HepG2 (cell line): ENCODE data around the gene PSKH1. TPM values are rescaled to one million over a fixed set of nuclear protein-coding genes. Genes with fewer than 3 reads are reported as not detected.

Source experiments
- HNRNPUL1 ChIP-seq: fragments of 200-400 bp; formaldehyde crosslinking; IDR thresholded peaks from 2 replicates; pipeline ENCODE4 v1.6.1; 2017; ENCODE audit warnings: low read depth, mild to moderate bottlenecking, low read length, moderate library complexity
- RORA ChIP-seq: sonication (generic); formaldehyde crosslinking; IDR thresholded peaks from 2 replicates; pipeline ENCODE4 v1.5.0; 2020; ENCODE audit warnings: mild to moderate bottlenecking, missing genetic modification reagents, moderate library complexity
- STAG1 ChIP-seq: sonication (generic); formaldehyde crosslinking; IDR thresholded peaks from 2 replicates; pipeline ENCODE4 v1.4.0; 2020; ENCODE audit warnings: missing genetic modification reagents
- ZBTB20 ChIP-seq: sonication (generic); formaldehyde crosslinking; IDR thresholded peaks from 2 replicates; pipeline ENCODE4 v1.8.1; 2023; ENCODE audit warnings: missing genetic modification reagents, low read depth, mild to moderate bottlenecking, borderline replicate concordance
- polyA plus RNA-seq, 8 experiments: library from polyadenylated mRNA; depleted of rRNA in 3 of 8; stranded (reverse) in 7 of 8; unstranded in 1 of 8; fragments of >200 nt; fragmentation: Illumina TruSeq in 4 of 8; extraction: Trizol in 4 of 8; gene quantifications; 2 replicates each; pipeline versions ENCODE4 v1.2.1 to v1.2.3, GENCODE V29; 2011 to 2016; ENCODE audit warnings: low read depth in 4 of 8, missing spikeins in 1 of 8, mixed read lengths in 1 of 8; ENCODE audit not compliant: insufficient read depth in 1 of 8
- total RNA-seq, 5 experiments: library from RNA; depleted of rRNA; stranded (reverse); fragments of >200 nt; fragmentation: Illumina TruSeq; extraction: Trizol; gene quantifications; 2 replicates each; pipeline ENCODE4 v1.2.3, GENCODE V29; 2016; ENCODE audit warnings: low read depth in 1 of 5
- TF ChIP-seq, protein P1 (sequence below): sonication (generic); formaldehyde crosslinking; IDR thresholded peaks from 2 replicates; pipeline ENCODE4 v1.9.0; 2021; ENCODE audit warnings: missing genetic modification reagents, mild to moderate bottlenecking, borderline replicate concordance
- TF ChIP-seq, protein P2 (sequence below): sonication (generic); formaldehyde crosslinking; IDR thresholded peaks from 2 replicates; pipeline ENCODE4 v1.4.0; 2020; ENCODE audit warnings: mild to moderate bottlenecking, missing genetic modification reagents
- TF ChIP-seq, protein P3 (sequence below): sonication (generic); formaldehyde crosslinking; conservative IDR thresholded peaks from 2 replicates; pipeline ENCODE4 v1.8.1; 2023; ENCODE audit warnings: missing genetic modification reagents
- TF ChIP-seq, protein P4 (sequence below): IDR thresholded peaks from 2 replicates; pipeline ENCODE4 v1.6.1; 2016; ENCODE audit warnings: missing compliant biosample characterization, missing genetic modification reagents, borderline replicate concordance
- TF ChIP-seq, protein P5 (sequence below): sonication (generic); formaldehyde crosslinking; IDR thresholded peaks from 2 replicates; pipeline ENCODE4 v1.5.0; 2020; ENCODE audit warnings: missing genetic modification reagents, mild to moderate bottlenecking, borderline replicate concordance

PSKH1 gene
- total and polyA plus RNA-seq, 2 of the 13 experiments (the other 11 are each of a cell fraction or from before 2014, with no cell fraction given): 8.4 to 19.1 TPM

DNA sequence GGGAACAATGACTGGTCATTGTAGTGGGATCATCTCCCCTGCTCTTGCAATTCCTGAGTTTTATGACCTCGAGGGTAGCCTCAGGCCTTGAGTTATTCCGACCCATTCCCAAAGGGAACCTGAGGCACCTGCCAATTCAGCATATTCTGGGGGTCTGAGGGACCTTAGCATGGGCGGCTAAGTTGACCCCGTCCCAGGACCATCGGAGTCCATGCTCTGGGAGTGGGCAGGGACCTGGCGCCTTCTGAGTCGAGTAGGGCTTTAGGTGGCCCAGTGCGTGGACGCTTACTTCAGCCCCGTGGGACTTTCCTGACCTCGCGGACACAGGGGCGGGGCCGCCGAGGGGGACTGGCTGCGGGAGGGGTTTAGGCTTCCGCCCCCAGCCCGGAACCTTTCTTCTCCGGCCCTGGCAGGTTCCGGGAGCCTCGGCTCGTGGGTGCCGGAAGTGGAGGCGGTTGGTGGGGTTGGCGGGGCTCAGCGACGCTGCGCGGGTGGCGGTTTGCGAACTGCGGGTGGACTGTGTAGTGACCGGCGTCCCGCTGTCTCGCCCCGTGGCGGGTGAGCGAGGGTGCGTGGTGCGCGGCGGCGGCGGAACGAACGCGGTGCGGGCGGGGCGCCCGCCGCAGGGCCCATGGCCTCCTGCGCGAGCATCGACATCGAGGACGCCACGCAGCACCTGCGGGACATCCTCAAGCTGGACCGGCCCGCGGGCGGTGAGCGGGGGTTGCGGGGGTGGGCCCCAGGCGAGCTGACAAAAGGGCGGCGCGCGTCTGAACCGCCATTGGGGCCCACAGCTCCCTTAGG, 20.2 kb upstream of the PSKH1 start, which contains the start of gene EDC4 (continued):
- TF ChIP-seq RORA (no peak), ZBTB20 (peak; percentile 79; the same call in 1 of the 2 replicates), STAG1 (CRISPR knock-in tag) (peak; percentile 27), HNRNPUL1 (no peak)
- TF ChIP-seq, protein P1, sequence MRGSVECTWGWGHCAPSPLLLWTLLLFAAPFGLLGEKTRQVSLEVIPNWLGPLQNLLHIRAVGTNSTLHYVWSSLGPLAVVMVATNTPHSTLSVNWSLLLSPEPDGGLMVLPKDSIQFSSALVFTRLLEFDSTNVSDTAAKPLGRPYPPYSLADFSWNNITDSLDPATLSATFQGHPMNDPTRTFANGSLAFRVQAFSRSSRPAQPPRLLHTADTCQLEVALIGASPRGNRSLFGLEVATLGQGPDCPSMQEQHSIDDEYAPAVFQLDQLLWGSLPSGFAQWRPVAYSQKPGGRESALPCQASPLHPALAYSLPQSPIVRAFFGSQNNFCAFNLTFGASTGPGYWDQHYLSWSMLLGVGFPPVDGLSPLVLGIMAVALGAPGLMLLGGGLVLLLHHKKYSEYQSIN: no peak
- TF ChIP-seq, protein P2, sequence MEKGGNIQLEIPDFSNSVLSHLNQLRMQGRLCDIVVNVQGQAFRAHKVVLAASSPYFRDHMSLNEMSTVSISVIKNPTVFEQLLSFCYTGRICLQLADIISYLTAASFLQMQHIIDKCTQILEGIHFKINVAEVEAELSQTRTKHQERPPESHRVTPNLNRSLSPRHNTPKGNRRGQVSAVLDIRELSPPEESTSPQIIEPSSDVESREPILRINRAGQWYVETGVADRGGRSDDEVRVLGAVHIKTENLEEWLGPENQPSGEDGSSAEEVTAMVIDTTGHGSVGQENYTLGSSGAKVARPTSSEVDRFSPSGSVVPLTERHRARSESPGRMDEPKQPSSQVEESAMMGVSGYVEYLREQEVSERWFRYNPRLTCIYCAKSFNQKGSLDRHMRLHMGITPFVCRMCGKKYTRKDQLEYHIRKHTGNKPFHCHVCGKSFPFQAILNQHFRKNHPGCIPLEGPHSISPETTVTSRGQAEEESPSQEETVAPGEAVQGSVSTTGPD (CRISPR knock-in tag): no peak
- TF ChIP-seq, protein P3, sequence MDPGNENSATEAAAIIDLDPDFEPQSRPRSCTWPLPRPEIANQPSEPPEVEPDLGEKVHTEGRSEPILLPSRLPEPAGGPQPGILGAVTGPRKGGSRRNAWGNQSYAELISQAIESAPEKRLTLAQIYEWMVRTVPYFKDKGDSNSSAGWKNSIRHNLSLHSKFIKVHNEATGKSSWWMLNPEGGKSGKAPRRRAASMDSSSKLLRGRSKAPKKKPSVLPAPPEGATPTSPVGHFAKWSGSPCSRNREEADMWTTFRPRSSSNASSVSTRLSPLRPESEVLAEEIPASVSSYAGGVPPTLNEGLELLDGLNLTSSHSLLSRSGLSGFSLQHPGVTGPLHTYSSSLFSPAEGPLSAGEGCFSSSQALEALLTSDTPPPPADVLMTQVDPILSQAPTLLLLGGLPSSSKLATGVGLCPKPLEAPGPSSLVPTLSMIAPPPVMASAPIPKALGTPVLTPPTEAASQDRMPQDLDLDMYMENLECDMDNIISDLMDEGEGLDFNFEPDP (CRISPR knock-in tag): peak; percentile 97; the same call in 1 of the 2 replicates
- TF ChIP-seq, protein P4, sequence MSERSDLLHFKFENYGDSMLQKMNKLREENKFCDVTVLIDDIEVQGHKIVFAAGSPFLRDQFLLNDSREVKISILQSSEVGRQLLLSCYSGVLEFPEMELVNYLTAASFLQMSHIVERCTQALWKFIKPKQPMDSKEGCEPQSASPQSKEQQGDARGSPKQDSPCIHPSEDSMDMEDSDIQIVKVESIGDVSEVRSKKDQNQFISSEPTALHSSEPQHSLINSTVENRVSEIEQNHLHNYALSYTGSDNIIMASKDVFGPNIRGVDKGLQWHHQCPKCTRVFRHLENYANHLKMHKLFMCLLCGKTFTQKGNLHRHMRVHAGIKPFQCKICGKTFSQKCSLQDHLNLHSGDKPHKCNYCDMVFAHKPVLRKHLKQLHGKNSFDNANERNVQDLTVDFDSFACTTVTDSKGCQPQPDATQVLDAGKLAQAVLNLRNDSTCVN (CRISPR knock-in tag): peak; percentile 36; the same call in 1 of the 2 replicates
- TF ChIP-seq, protein P5, sequence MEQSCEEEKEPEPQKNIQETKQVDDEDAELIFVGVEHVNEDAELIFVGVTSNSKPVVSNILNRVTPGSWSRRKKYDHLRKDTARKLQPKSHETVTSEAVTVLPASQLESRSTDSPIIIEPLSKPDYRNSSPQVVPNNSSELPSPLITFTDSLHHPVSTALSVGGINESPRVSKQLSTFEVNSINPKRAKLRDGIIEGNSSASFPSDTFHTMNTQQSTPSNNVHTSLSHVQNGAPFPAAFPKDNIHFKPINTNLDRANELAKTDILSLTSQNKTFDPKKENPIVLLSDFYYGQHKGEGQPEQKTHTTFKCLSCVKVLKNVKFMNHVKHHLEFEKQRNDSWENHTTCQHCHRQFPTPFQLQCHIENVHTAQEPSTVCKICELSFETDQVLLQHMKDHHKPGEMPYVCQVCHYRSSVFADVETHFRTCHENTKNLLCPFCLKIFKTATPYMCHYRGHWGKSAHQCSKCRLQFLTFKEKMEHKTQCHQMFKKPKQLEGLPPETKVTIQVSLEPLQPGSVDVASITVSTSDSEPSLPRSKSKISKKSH (CRISPR knock-in tag): peak; percentile 37; the same call in 1 of the 2 replicates
